CD8-positive, alpha-beta memory T cell (primary cell): ENCODE results near the gene PTRHD1. TPM values are rescaled to one million over a fixed set of nuclear protein-coding genes. Genes with fewer than 3 reads are reported as not detected.
"Not testable (repeated sequence)": the region's sequence is repeated elsewhere in the genome, so short reads cannot be mapped to it uniquely, and the experiment has no call there.

Experiments
- CTCF ChIA-PET: fragments of 350-600 bp; sonication (Branson Sonifier 250); formaldehyde crosslinking; loops from one replicate; lab custom pipeline; 2021; ENCODE audit warnings: antibody characterized with exemption; lab: Charles Lee
- POLR2A ChIA-PET: fragments of 350-600 bp; sonication (Branson Sonifier 250); formaldehyde crosslinking; loops from one replicate; lab custom pipeline; 2021; ENCODE audit warnings: antibody characterized with exemption; lab: Charles Lee
- DNase-seq, 5 donors: peaks; one replicate each; pipeline versions ENCODE4 v3.0.0 to v3.0.0-alpha.2; 2020 to 2022; ENCODE audit warnings: mixed read lengths in 1 of 5
- H3K27ac ChIP-seq: one replicate; pipeline ENCODE4 v1.7.0; 2013; ENCODE audit warnings: low read depth, mild to moderate bottlenecking, low read length, moderate library complexity
- H3K27me3 ChIP-seq: 2 replicates; pipeline ENCODE4 v1.7.0; 2013; ENCODE audit warnings: low read length, mild to moderate bottlenecking; ENCODE audit not compliant: insufficient read depth, poor library complexity, severe bottlenecking
- H3K36me3 ChIP-seq: 2 replicates; pipeline ENCODE4 v1.7.0; 2013; ENCODE audit warnings: mild to moderate bottlenecking, low read length, moderate library complexity; ENCODE audit not compliant: insufficient read depth
- H3K4me1 ChIP-seq: 2 replicates; pipeline ENCODE4 v1.7.0; 2013; ENCODE audit warnings: mild to moderate bottlenecking, low read length, moderate library complexity; ENCODE audit not compliant: insufficient read depth
- H3K4me3 ChIP-seq: 2 replicates; pipeline ENCODE4 v1.7.0; 2013; ENCODE audit warnings: mild to moderate bottlenecking, low read length
- H3K9me3 ChIP-seq: 2 replicates; pipeline ENCODE4 v1.7.0; 2013; ENCODE audit warnings: mild to moderate bottlenecking, low read length
- H3K27ac Mint-ChIP-seq, 8 donors: one replicate each; pipeline ENCODE4 v1.8.0; 2020 to 2021; ENCODE audit warnings: mixed read lengths in 8 of 8, mild to moderate bottlenecking in 6 of 8, inconsistent platforms in 3 of 8, moderate library complexity in 3 of 8
- H3K27me3 Mint-ChIP-seq, 2 donors: one replicate each; pipeline ENCODE4 v1.8.0; 2020 to 2021; ENCODE audit warnings: mixed read lengths in 2 of 2, mild to moderate bottlenecking in 1 of 2, moderate library complexity in 1 of 2
- H3K36me3 Mint-ChIP-seq, 3 donors: one replicate each; pipeline ENCODE4 v1.8.0; 2020 to 2021; ENCODE audit warnings: mixed read lengths in 3 of 3, inconsistent platforms in 1 of 3, mild to moderate bottlenecking in 1 of 3
- H3K4me1 Mint-ChIP-seq, 3 donors: one replicate each; pipeline ENCODE4 v1.8.0; 2020 to 2021; ENCODE audit warnings: mixed read lengths in 3 of 3, inconsistent platforms in 1 of 3, mild to moderate bottlenecking in 1 of 3
- H3K4me3 Mint-ChIP-seq, 7 donors: one replicate each; pipeline ENCODE4 v1.8.0; 2020 to 2021; ENCODE audit warnings: mixed read lengths in 7 of 7, mild to moderate bottlenecking in 6 of 7, moderate library complexity in 4 of 7, inconsistent platforms in 2 of 7
- H3K9me3 Mint-ChIP-seq, 5 donors: one replicate each; pipeline ENCODE4 v1.8.0; 2020 to 2022; ENCODE audit warnings: mixed read lengths in 5 of 5, mild to moderate bottlenecking in 3 of 5, moderate library complexity in 2 of 5, inconsistent platforms in 1 of 5
- polyA plus RNA-seq: library from polyadenylated mRNA; unstranded; fragments of 300-500 nt; fragmentation: Illumina TruSeq; gene quantifications from one replicate; pipeline ENCODE4 v1.2.3, GENCODE V29; 2021
- total RNA-seq, 2 experiments: library from RNA; stranded (reverse); gene quantifications; one replicate each; pipeline ENCODE4 v1.2.3, GENCODE V29; 2021

The PTRHD1 gene
- total and polyA plus RNA-seq, 3 experiments from 2014 or later = 24.7 to 44.5 (median 29.2) TPM

- no peak for DNase-seq
- Histone ChIP-seq H3K27ac (no peak overlapping the region), H3K4me1 (no peaks in the 10 kb centered on the region), H3K27me3 (no peaks in the 10 kb centered on the region), H3K4me3 (no peak overlapping the region), H3K9me3 (no peaks in the 10 kb centered on the region), H3K36me3 (peaks cover 18% of the 10 kb centered on the region)
- Mint-ChIP-seq H3K4me3 (no peak overlapping the region), H3K27ac (no peak overlapping the region), H3K4me1 (peaks cover 0 to 10% (median 9%) of the 10 kb centered on the region in 3 donors), H3K27me3 (no peaks in the 10 kb centered on the region), H3K9me3 (no peaks in the 10 kb centered on the region), H3K36me3 (peaks cover 7 to 47% (median 16%) of the 10 kb centered on the region in 3 donors)
- ChIA-PET POLR2A (no interaction called here), CTCF (no interaction called here)
Observed at GRCh38 chr2:24814516-24814915, 21.3 kb upstream of the PTRHD1 start.

GRCh38 chr2:24813691-24814137 lies 20.5 kb upstream of the PTRHD1 start:
- no peaks in the 10 kb centered on the region for H3K9me3 ChIP-seq
- Mint-ChIP-seq H3K9me3 (no peaks in the 10 kb centered on the region), H3K27me3 (no peaks in the 10 kb centered on the region), H3K4me1 (peaks cover 6 to 18% (median 17%) of the 10 kb centered on the region in 3 donors), H3K27ac (no peak overlapping the region), H3K36me3 (peaks cover 7 to 40% (median 14%) of the 10 kb centered on the region in 3 donors), H3K4me3 (no peak overlapping the region)
- H3K4me3 ChIP-seq = no peak overlapping the region
- POLR2A ChIA-PET = no interaction called here
- DNase-seq = no peak
- H3K27me3 ChIP-seq = no peaks in the 10 kb centered on the region
- no peaks in the 10 kb centered on the region for H3K4me1 ChIP-seq
- CTCF ChIA-PET = no interaction called here
- peaks cover 18% of the 10 kb centered on the region for H3K36me3 ChIP-seq
- no peak overlapping the region for H3K27ac ChIP-seq

GRCh38 chr2:24809316-24810007 lies 16.3 kb upstream of the PTRHD1 start:
- DNase-seq = no peak
- POLR2A ChIA-PET = no interaction called here
- Histone ChIP-seq H3K4me1 (no peaks in the 10 kb centered on the region), H3K36me3 (no peaks in the 10 kb centered on the region), H3K4me3 (no peak overlapping the region), H3K27me3 (no peaks in the 10 kb centered on the region), H3K27ac (no peak overlapping the region), H3K9me3 (no peaks in the 10 kb centered on the region)
- H3K4me1 Mint-ChIP-seq = peaks cover 10 to 27% (median 25%) of the 10 kb centered on the region in 3 donors
- no peaks in the 10 kb centered on the region for H3K27me3 Mint-ChIP-seq
- CTCF ChIA-PET = interaction anchor here (1.0 kb wide), 1 partner anchor 17 kb away, joined by 3 read pairs; the partner anchor contains the start of genes CENPO and PTRHD1
- peak overlapping the region in 4 of 8 donors; percentile 3 to 88 (median 56) for H3K27ac Mint-ChIP-seq
- H3K4me3 Mint-ChIP-seq = peak overlapping the region in 5 of 7 donors; percentile 11 to 67 (median 36)
- peaks cover 0 to 3% (median 0%) of the 10 kb centered on the region in 5 donors for H3K9me3 Mint-ChIP-seq
- H3K36me3 Mint-ChIP-seq = peaks cover 10 to 14% (median 13%) of the 10 kb centered on the region in 3 donors

- no peak overlapping the region for H3K27ac ChIP-seq
- H3K4me1 ChIP-seq = no peaks in the 10 kb centered on the region
- Mint-ChIP-seq H3K36me3 (peaks cover 10 to 17% (median 14%) of the 10 kb centered on the region in 3 donors), H3K4me1 (peaks cover 12 to 25% (median 20%) of the 10 kb centered on the region in 3 donors), H3K27me3 (no peaks in the 10 kb centered on the region), H3K4me3 (no peak overlapping the region), H3K27ac (peak overlapping the region in 1 of 8 donors; percentile 59), H3K9me3 (peaks cover 0 to 3% (median 0%) of the 10 kb centered on the region in 5 donors)
- H3K9me3 ChIP-seq = no peaks in the 10 kb centered on the region
- ChIA-PET CTCF (no interaction called here), POLR2A (no interaction called here)
- no peaks in the 10 kb centered on the region for H3K36me3 ChIP-seq
- no peak overlapping the region for H3K4me3 ChIP-seq
- no peaks in the 10 kb centered on the region for H3K27me3 ChIP-seq
- no peak for DNase-seq
Observed at GRCh38 chr2:24806661-24807036, 13.5 kb upstream of the PTRHD1 start.

- H3K4me3 ChIP-seq, H3K36me3 ChIP-seq, DNase-seq, H3K27me3 Mint-ChIP-seq, H3K27ac ChIP-seq, H3K9me3 ChIP-seq, H3K4me3 Mint-ChIP-seq, CTCF ChIA-PET, POLR2A ChIA-PET, H3K4me1 ChIP-seq, H3K9me3 Mint-ChIP-seq, H3K27me3 ChIP-seq: not testable (repeated sequence)
- Mint-ChIP-seq H3K27ac (peak overlapping the region in 1 of 8 donors; percentile 71), H3K4me1 (peaks cover 12 to 25% (median 20%) of the 10 kb centered on the region in 3 donors), H3K36me3 (peaks cover 10 to 18% (median 14%) of the 10 kb centered on the region in 3 donors)
Observed at GRCh38 chr2:24805811-24806660, 12.8 kb upstream of the PTRHD1 start.

- H3K4me3 ChIP-seq, CTCF ChIA-PET, H3K9me3 Mint-ChIP-seq, H3K27ac ChIP-seq, H3K27ac Mint-ChIP-seq, H3K4me1 ChIP-seq, H3K4me3 Mint-ChIP-seq, POLR2A ChIA-PET, H3K4me1 Mint-ChIP-seq, H3K27me3 ChIP-seq, H3K27me3 Mint-ChIP-seq, DNase-seq, H3K36me3 ChIP-seq, H3K9me3 ChIP-seq: not testable (repeated sequence)
- H3K36me3 Mint-ChIP-seq = peaks cover 5 to 22% (median 16%) of the 10 kb centered on the region in 3 donors
Observed at GRCh38 chr2:24800487-24800886, 7.3 kb upstream of the PTRHD1 start.

GRCh38 chr2:24797644-24798043 lies 4.5 kb upstream of the PTRHD1 start:
- ChIA-PET POLR2A (no interaction called here), CTCF (no interaction called here)
- Histone ChIP-seq H3K36me3 (no peaks in the 10 kb centered on the region), H3K4me1 (peaks cover 7% of the 10 kb centered on the region), H3K27me3 (no peaks in the 10 kb centered on the region), H3K27ac (no peak overlapping the region), H3K9me3 (no peaks in the 10 kb centered on the region), H3K4me3 (no peak overlapping the region)
- H3K27me3 Mint-ChIP-seq = no peaks in the 10 kb centered on the region
- peaks cover 2 to 28% (median 12%) of the 10 kb centered on the region in 3 donors for H3K36me3 Mint-ChIP-seq
- H3K27ac Mint-ChIP-seq = peak overlapping the region in 1 of 8 donors; percentile 12
- no peak overlapping the region for H3K4me3 Mint-ChIP-seq
- no peaks in the 10 kb centered on the region for H3K9me3 Mint-ChIP-seq
- H3K4me1 Mint-ChIP-seq = peaks cover 13 to 22% (median 20%) of the 10 kb centered on the region in 3 donors
- DNase-seq = no peak
